Measurements from ENCODE around the gene TCEA3. TPM values are rescaled to one million over a fixed set of nuclear protein-coding genes. Genes with fewer than 3 reads are reported as not detected.
A peak's percentile ranks its signal among the peaks of the same experiment; 100 is the strongest.

Gene TCEA3
- total and polyA plus RNA-seq, 2 of the 4 experiments (the other 2 are of a cell fraction), result 3.0 to 6.3 TPM

GRCh38 chr1:23387494-23387893, 37.1 kb downstream of the TCEA3 start:
- Histone ChIP-seq H3K14ac (replicated peaks; ENCODE audit: low read depth, low read length) (no peak overlapping the region), H3K18ac (ENCODE audit: low read depth, low read length) (no peak overlapping the region), H3K4ac (ENCODE audit: low read depth, low read length) (no peak overlapping the region)

More at GRCh38 chr1:23387494-23387893, 37.1 kb downstream of the TCEA3 start:
- ATAC-seq (ENCODE audit: low read depth) (no peak), DNase-seq (no peak)
- H2BK15ac ChIP-seq (ENCODE audit: low read depth, low read length), result no peak overlapping the region
- ChIA-PET CTCF (interaction anchor here (1.1 kb wide), 1 partner anchor 16 kb away, joined by 3 read pairs; no protein-coding TSS in a partner anchor), POLR2A (ENCODE audit: unreplicated experiment) (interaction anchor here (0.5 kb wide), 1 partner anchor 50 kb away, joined by 6 read pairs; no protein-coding TSS in a partner anchor)
- BruUV-seq (replicated peaks), result no TSS peak
- H4K20me1 ChIP-seq (ENCODE audit: insufficient read depth, low read length), result no peaks in the 10 kb centered on the region
- H3K23ac ChIP-seq (ENCODE audit: low read depth, low read length), result no peak overlapping the region
- H4K91ac ChIP-seq (ENCODE audit: insufficient read depth, low read depth, low read length), result no peak overlapping the region
- TF ChIP-seq MAZ (IDR thresholded peaks at IDR 0.05; ENCODE audit: borderline replicate concordance, low read depth, low read length) (no peak), NFE2L2 (IDR thresholded peaks at IDR 0.05; ENCODE audit: low read depth, low read length) (no peak), BHLHE40 (IDR thresholded peaks at IDR 0.05; ENCODE audit: low read depth, low read length) (no peak), CTCF (conservative IDR thresholded peaks at IDR 0.05; ENCODE audit: low read depth, low read length) (no peak), FOS (IDR thresholded peaks at IDR 0.05; ENCODE audit: low read depth, low read length) (no peak)
- H3K9ac ChIP-seq (ENCODE audit: low read depth, low read length), result no peak overlapping the region
- H3K4me2 ChIP-seq (ENCODE audit: low read depth, low read length), result no peak overlapping the region
- no peak overlapping the region for H4K5ac ChIP-seq (ENCODE audit: low read depth, low read length)
- H2BK5ac ChIP-seq (ENCODE audit: low read depth, low read length, poor library complexity, severe bottlenecking), result no peak overlapping the region
- H3K9me1 ChIP-seq (ENCODE audit: insufficient read depth, low read length), result peaks cover 23% of the 10 kb centered on the region
- peak overlapping the region; percentile 47 for H2AK9ac ChIP-seq (replicated peaks; ENCODE audit: low read depth, low read length, poor library complexity)
- dilution Hi-C loops (cut with HindIII; ENCODE audit: low sequenced_read_pairs, unreplicated experiment), result no loop called here
- no peak overlapping the region for H2BK20ac ChIP-seq (ENCODE audit: low read depth, low read length)
- H3K27ac ChIP-seq (ENCODE audit: insufficient read depth, low read length), result no peak overlapping the region
- no peak overlapping the region for H2BK120ac ChIP-seq (ENCODE audit: low read depth, low read length)
- WGBS, 2 experiments (ENCODE audit: extremely low coverage in 2 of 2, insufficient read length in 1 of 2), result 75% methylated on average over 5 of the region's 8 CpGs; no CpG with 5 or more reads in 1 of the 2 experiments
- in situ Hi-C loops (cut with MboI; ENCODE audit: low sequenced_read_pairs), result no loop called here
- H3K36me3 ChIP-seq (ENCODE audit: control insufficient read depth, insufficient read depth, low read length), result peaks cover 2% of the 10 kb centered on the region; the same call in 1 of the 2 replicates
- no peak overlapping the region for H2AK5ac ChIP-seq (ENCODE audit: low read depth, low read length)
- no peak overlapping the region for H4K8ac ChIP-seq (ENCODE audit: low read depth in 2 of 2, low read length in 2 of 2)
- no peak overlapping the region for H2AFZ ChIP-seq (replicated peaks; ENCODE audit: low read length, poor library complexity)
- H3K4me1 ChIP-seq (ENCODE audit: control insufficient read depth, insufficient read depth, low read length), result peaks cover 6% of the 10 kb centered on the region
- H3K4me3 ChIP-seq (ENCODE audit: insufficient read depth, low read depth, low read length), result no peak overlapping the region
- intact Hi-C loops (cut with micrococcal nuclease), result no loop called here
- 0 out of 2 replicates have a peak, but pooled peaks cover 2% of the 10 kb centered on the region for H3K9me3 ChIP-seq (ENCODE audit: control insufficient read depth, insufficient read depth, low read length)
- no peaks in the 10 kb centered on the region for H3K27me3 ChIP-seq (ENCODE audit: control insufficient read depth, insufficient read depth, low read length)
- no peak overlapping the region for H3K56ac ChIP-seq (ENCODE audit: extremely low read depth, insufficient read depth, low read length)
- H3K79me1 ChIP-seq (ENCODE audit: low read depth in 1 of 2, low read length in 2 of 2), result peaks cover 0 to 5% of the 10 kb centered on the region in 2 experiments; a peak in 1 of 4 replicates

All from IMR-90 (cell line).